Peyer's patch (tissue), 4 donors: ENCODE measurements around the gene ZFHX3. TPM values are rescaled to one million over a fixed set of nuclear protein-coding genes. Genes with fewer than 3 reads are reported as not detected.

Experiments
- DNase-seq, 3 donors: peaks; one replicate each; pipeline ENCODE4 v3.0.0-alpha.2; 2017 to 2019
- H3K27ac ChIP-seq, 4 donors: fragments of 200-600 bp; sonication (generic); one replicate each; pipeline ENCODE4 v1.5.1; 2016 to 2019
- H3K27me3 ChIP-seq, 2 donors: fragments of 200-600 bp; sonication (generic); one replicate each; pipeline ENCODE4 v1.5.1; 2019
- H3K36me3 ChIP-seq, 3 donors: fragments of 200-600 bp; sonication (generic); one replicate each; pipeline ENCODE4 v1.5.1; 2016 to 2019
- H3K4me1 ChIP-seq, 4 donors: fragments of 200-600 bp; sonication (generic); one replicate each; pipeline ENCODE4 v1.5.1; 2016 to 2019
- H3K4me3 ChIP-seq, 4 donors: fragments of 200-600 bp; sonication (generic); 1 replicate in 3 of 4; 2 replicates in 1 of 4; pipeline ENCODE4 v1.5.1; 2016 to 2019; ENCODE audit warnings: mild to moderate bottlenecking in 1 of 4
- H3K9me3 ChIP-seq, 4 donors: fragments of 200-600 bp; sonication (generic); one replicate each; pipeline ENCODE4 v1.5.1; 2016 to 2019; ENCODE audit warnings: mild to moderate bottlenecking in 1 of 4
- POLR2A ChIP-seq, 2 donors: fragments of 450-650 bp; IDR thresholded peaks; one replicate each; pipeline ENCODE4 v1.5.1; 2017; ENCODE audit warnings: antibody characterized with exemption in 2 of 2, mild to moderate bottlenecking in 2 of 2, moderate library complexity in 2 of 2
- total RNA-seq, 4 donors: library from RNA; depleted of rRNA; stranded (reverse); fragments of >200 nt; gene quantifications; one replicate each; pipeline ENCODE4 v1.1.0, GENCODE V29; 2016
- TF ChIP-seq, protein P1 (sequence below), 6 experiments: fragments of 450-650 bp in 4 of 6; fragments of 200-600 bp in 2 of 6; sonication (generic) in 1 of 6; IDR thresholded peaks; one replicate each; pipeline ENCODE4 v1.5.1; 2017 to 2019; ENCODE audit warnings: antibody characterized with exemption in 6 of 6, mild to moderate bottlenecking in 3 of 6, moderate library complexity in 1 of 6

ZFHX3 gene
- total RNA-seq, 4 donors from 2014 or later, result 6.3 to 39.6 (median 14.6) TPM

DNA sequence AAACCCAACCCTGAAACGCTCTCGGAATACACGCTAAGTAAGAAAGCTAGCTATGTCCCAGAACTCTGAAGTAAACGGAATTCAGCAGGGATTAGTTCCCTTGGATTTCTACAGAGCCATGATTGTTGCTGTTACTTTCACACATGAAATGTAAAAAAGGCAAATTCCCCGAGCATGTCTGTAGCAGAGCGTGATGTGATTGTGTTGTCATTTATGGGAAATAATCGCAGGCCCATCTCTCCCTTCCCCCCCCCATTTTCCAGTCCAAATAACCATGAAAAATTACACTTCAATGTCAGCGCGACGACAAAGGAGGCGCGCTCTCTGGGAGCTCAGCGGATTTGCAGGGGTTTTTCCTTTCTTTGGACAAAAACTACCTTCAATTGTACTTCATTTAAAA is 209.0 kb downstream of the ZFHX3 start:
- Histone ChIP-seq H3K36me3 (no peaks in the 10 kb centered on the region), H3K9me3 (no peaks in the 10 kb centered on the region), H3K27me3 (no peaks in the 10 kb centered on the region), H3K4me1 (peaks cover 0 to 14% (median 0%) of the 10 kb centered on the region in 4 donors), H3K4me3 (no peak overlapping the region), H3K27ac (no peak overlapping the region)
- TF ChIP-seq POLR2A (IDR thresholded peaks at IDR 0.05), result no peak
- TF ChIP-seq, protein P1, sequence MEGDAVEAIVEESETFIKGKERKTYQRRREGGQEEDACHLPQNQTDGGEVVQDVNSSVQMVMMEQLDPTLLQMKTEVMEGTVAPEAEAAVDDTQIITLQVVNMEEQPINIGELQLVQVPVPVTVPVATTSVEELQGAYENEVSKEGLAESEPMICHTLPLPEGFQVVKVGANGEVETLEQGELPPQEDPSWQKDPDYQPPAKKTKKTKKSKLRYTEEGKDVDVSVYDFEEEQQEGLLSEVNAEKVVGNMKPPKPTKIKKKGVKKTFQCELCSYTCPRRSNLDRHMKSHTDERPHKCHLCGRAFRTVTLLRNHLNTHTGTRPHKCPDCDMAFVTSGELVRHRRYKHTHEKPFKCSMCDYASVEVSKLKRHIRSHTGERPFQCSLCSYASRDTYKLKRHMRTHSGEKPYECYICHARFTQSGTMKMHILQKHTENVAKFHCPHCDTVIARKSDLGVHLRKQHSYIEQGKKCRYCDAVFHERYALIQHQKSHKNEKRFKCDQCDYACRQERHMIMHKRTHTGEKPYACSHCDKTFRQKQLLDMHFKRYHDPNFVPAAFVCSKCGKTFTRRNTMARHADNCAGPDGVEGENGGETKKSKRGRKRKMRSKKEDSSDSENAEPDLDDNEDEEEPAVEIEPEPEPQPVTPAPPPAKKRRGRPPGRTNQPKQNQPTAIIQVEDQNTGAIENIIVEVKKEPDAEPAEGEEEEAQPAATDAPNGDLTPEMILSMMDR (IDR thresholded peaks at IDR 0.05), result no peak
- DNase-seq, result no peak

DNA sequence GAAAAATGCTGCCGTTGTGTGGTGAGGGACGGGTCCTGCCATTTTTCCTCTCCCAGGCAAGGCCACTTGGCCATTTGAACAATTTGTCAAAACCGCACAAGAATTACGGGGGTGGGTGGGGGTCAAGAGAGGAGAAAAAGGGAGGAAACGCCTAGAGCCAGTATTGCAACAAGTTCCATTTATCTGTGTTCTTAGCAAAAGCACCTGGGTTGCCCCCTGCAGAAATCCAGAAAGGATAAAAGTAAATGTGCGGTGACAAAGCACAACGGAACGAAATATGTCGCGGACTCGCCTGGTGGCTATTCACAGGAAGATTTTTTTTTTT is 209.4 kb downstream of the ZFHX3 start:
- TF ChIP-seq, protein P1 (IDR thresholded peaks at IDR 0.05), result no peak
- no peak for TF ChIP-seq POLR2A (IDR thresholded peaks at IDR 0.05)
- Histone ChIP-seq H3K4me1 (peaks cover 0 to 11% (median 0%) of the 10 kb centered on the region in 4 donors), H3K27me3 (no peaks in the 10 kb centered on the region), H3K4me3 (no peak overlapping the region), H3K36me3 (no peaks in the 10 kb centered on the region), H3K9me3 (no peaks in the 10 kb centered on the region), H3K27ac (no peak overlapping the region)
- DNase-seq, result no peak

DNA sequence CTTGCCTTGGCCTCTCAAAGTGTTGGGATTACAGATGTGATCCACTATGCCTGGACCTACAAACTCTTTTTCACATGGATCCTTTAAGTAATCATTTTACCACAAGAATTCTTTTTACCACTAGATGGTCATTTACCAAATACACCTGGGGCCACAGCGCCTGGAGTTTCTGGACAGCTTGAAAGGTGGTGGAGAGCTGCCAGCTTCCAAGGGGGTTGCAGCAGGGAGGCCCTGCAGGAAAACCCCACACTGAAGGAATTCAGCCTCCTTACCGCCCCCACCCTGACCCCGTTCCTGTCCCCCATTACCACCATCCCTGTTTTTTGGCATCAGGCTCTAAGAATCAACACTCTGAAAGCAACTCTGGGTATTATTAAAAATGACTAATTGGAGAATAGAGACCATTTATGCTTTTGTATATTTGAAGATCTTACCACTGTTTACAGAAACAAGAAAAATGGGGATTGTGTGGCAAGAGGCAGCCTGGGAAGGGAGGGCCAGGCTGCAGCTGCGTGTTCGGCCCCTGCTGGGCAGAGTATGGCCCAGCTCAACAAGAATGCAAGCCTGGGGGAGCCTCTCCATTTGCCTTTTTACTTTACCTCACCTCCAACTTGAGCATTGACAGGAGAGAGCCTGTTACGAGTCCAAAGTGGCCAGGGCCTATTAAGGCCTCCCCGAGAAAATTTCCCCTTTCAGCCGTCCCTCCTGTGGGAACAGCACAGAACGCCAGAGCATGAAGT is 209.9 kb downstream of the ZFHX3 start:
- H3K27ac ChIP-seq, result no peak overlapping the region
- H3K27me3 ChIP-seq, result no peaks in the 10 kb centered on the region
- no peaks in the 10 kb centered on the region for H3K36me3 ChIP-seq
- no peak overlapping the region for H3K4me3 ChIP-seq
- TF ChIP-seq POLR2A (IDR thresholded peaks at IDR 0.05), result no peak
- TF ChIP-seq, protein P1 (IDR thresholded peaks at IDR 0.05), result no peak
- H3K9me3 ChIP-seq, result no peaks in the 10 kb centered on the region
- DNase-seq, result no peak
- peaks cover 0 to 11% (median 0%) of the 10 kb centered on the region in 4 donors for H3K4me1 ChIP-seq

DNA sequence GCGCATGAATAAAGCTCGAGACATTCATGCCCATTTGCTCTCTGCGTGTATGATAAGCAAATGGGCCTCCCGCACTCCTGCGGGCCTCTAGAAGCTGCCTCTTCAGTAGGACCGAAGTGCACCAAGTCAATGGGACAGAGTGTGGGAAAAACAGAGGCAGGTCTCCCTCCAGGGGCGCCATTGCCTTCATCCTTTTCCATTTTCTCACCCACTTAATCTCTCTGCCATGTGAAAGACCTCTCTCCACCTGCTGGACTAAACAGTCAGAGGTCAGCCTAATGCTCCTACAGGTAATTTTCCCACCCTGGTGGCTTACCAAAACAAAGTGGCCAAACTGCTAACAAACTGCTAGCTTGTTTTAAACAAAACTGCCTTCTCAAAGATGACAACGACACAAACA is 210.9 kb downstream of the ZFHX3 start:
- no peaks in the 10 kb centered on the region for H3K36me3 ChIP-seq
- no peak for DNase-seq
- TF ChIP-seq, protein P1 (IDR thresholded peaks at IDR 0.05), result no peak
- TF ChIP-seq POLR2A (IDR thresholded peaks at IDR 0.05), result no peak

DNA sequence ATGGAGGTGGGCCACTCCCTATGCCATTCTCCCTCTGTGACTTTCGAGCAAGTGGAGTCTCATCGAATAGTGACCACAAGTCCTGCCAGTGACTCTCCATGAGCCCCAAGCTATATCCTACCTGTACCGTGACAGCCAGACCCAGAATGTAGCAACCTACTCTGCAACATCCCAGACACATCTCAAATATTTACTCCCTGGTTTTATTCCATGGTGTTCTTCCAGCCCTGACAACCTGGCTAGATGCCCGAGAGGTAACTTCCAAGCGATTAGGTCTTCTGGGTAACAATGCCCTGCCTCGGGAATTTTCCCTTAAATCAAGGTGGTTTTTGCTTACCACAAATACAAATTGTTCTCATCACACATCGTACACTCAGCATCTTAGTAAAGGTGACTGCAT is 211.7 kb downstream of the ZFHX3 start:
- TF ChIP-seq, protein P1 (IDR thresholded peaks at IDR 0.05), result no peak
- no peak for TF ChIP-seq POLR2A (IDR thresholded peaks at IDR 0.05)
- Histone ChIP-seq H3K27ac (no peak overlapping the region), H3K9me3 (no peaks in the 10 kb centered on the region), H3K4me1 (peaks cover 0 to 7% (median 0%) of the 10 kb centered on the region in 4 donors), H3K27me3 (no peaks in the 10 kb centered on the region), H3K36me3 (no peaks in the 10 kb centered on the region), H3K4me3 (no peak overlapping the region)
- no peak for DNase-seq

More for the DNA sequence above, 210.9 kb downstream of the ZFHX3 start:
- Histone ChIP-seq H3K27ac (no peak overlapping the region), H3K27me3 (no peaks in the 10 kb centered on the region), H3K9me3 (no peaks in the 10 kb centered on the region), H3K4me1 (peaks cover 0 to 11% (median 0%) of the 10 kb centered on the region in 4 donors), H3K4me3 (no peak overlapping the region)
